Endodermal cell (in vitro differentiated cells): ENCODE results near the gene WNK1. TPM values are rescaled to one million over a fixed set of nuclear protein-coding genes. Genes with fewer than 3 reads are reported as not detected.

Source experiments
- DNase-seq: peaks from one replicate; pipeline ENCODE4 v3.0.0-alpha.2; 2017
- H3K27ac ChIP-seq: 2 replicates; pipeline ENCODE4 v1.5.1; 2013; ENCODE audit warnings: mild to moderate bottlenecking, low read depth, low read length, moderate library complexity
- H3K27me3 ChIP-seq: 2 replicates; pipeline ENCODE4 v1.6.1; 2013; ENCODE audit warnings: mild to moderate bottlenecking, low read length, moderate library complexity; ENCODE audit not compliant: insufficient read depth, control insufficient read depth, poor library complexity, severe bottlenecking
- H3K36me3 ChIP-seq: 2 replicates; pipeline ENCODE4 v1.7.0; 2013; ENCODE audit warnings: mild to moderate bottlenecking, low read length, moderate library complexity; ENCODE audit not compliant: control insufficient read depth, insufficient read depth
- H3K4me1 ChIP-seq: one replicate; pipeline ENCODE4 v1.7.0; 2013; ENCODE audit warnings: low read length; ENCODE audit not compliant: control insufficient read depth, insufficient read depth
- H3K4me3 ChIP-seq: 2 replicates; pipeline ENCODE4 v1.5.1; 2013; ENCODE audit warnings: mild to moderate bottlenecking, low read length, moderate library complexity
- H3K9ac ChIP-seq: 2 replicates; pipeline ENCODE4 v1.6.1; 2013; ENCODE audit warnings: mild to moderate bottlenecking, low read length, moderate library complexity; ENCODE audit not compliant: poor library complexity, severe bottlenecking; ENCODE audit errors: extremely low read depth
- H3K9me3 ChIP-seq: 2 replicates; pipeline ENCODE4 v1.6.1; 2013; ENCODE audit warnings: mild to moderate bottlenecking, low read length, moderate library complexity; ENCODE audit not compliant: control insufficient read depth
- H3K27ac Mint-ChIP-seq: 2 replicates; pipeline ENCODE4 v1.8.0; 2020; ENCODE audit warnings: mixed read lengths
- H3K27me3 Mint-ChIP-seq: 2 replicates; pipeline ENCODE4 v1.8.0; 2021; ENCODE audit warnings: mild to moderate bottlenecking, mixed read lengths; ENCODE audit not compliant: insufficient read depth
- H3K36me3 Mint-ChIP-seq: 2 replicates; pipeline ENCODE4 v1.8.0; 2020; ENCODE audit warnings: low read depth, mixed read lengths
- H3K4me1 Mint-ChIP-seq: 2 replicates; pipeline ENCODE4 v1.8.0; 2020; ENCODE audit warnings: mixed read lengths
- H3K4me3 Mint-ChIP-seq: 2 replicates; pipeline ENCODE4 v1.8.0; 2020; ENCODE audit warnings: mild to moderate bottlenecking, moderate library complexity, mixed read lengths
- H3K9me3 Mint-ChIP-seq: 2 replicates; pipeline ENCODE4 v1.8.0; 2020; ENCODE audit warnings: mild to moderate bottlenecking, mixed read lengths
- WGBS, 2 experiments: methylation state at CpG; one replicate each; pipeline versions ENCODE4 v1.1.5 to v1.1.7; 2013; ENCODE audit warnings: missing lambda C conversion rate in 2 of 2, mixed read lengths in 1 of 2; ENCODE audit not compliant: insufficient coverage in 1 of 2, insufficient read length in 1 of 2; 5-methylcytosine and 5-hydroxymethylcytosine counted together
- total RNA-seq, 2 donors: library from RNA; stranded (reverse); fragmentation: NEBNext Ultra II Directional in 1 of 2; extraction: Animal tissue kit (Norgen Biotek cat#: 25700) in 1 of 2; gene quantifications; 2 replicates in 1 of 2; 3 replicates in 1 of 2; pipeline ENCODE4 v1.2.1, GENCODE V29; 2021
- TF ChIP-seq, protein P1 (sequence below): fragments of 200-600 bp; sonication (generic); conservative IDR thresholded peaks from 2 replicates; pipeline ENCODE4 v1.5.0; 2021; ENCODE audit warnings: antibody characterized with exemption, mild to moderate bottlenecking

WNK1 gene
- total RNA-seq, 2 donors from 2014 or later, result 199 to 412 TPM

DNA sequence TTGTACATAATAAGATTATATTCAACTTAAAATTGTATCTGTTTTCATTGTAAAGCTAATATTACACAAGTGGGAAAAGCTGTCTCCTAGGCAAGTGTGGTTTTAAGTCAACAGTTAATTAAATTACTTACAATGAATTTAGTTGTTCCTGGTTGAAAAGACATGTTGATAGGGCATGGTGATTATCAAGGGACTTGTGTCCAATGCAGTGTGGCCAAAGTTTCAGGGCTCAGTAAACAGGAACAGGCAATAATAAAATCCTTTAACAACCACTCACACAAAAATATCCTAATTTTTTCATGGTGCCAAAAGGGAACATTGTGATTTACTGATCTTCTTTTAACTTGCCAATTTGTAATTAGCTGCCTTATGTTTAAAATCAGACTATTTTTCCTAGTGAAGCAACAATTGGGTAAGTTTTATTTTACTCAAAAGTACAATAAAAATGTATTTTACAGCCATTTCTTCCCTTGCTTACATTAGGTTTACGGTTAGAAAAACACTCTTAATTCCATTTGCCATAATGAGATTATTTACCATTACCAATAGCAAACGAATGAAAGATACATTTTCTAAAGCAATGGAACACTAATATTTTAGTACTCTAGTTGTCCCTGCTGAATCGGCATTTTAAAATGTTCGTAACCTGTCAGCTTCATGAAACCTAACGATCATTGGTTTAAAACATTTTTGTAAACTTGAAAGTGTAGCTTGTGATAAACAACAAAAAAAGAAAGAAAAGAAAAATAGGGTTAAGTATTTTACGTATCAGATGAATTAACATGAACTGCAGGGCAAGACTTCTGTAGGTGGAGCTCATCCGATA lies 1.8 kb upstream of the WNK1 start:
- H3K9me3 ChIP-seq, result no peaks in the 10 kb centered on the region
- no peaks in the 10 kb centered on the region for H3K36me3 ChIP-seq
- WGBS, 2 experiments, result 38 to 44% methylated on average over 5 to 7 of the region's 7 CpGs
- Mint-ChIP-seq H3K4me3 (no peak overlapping the region), H3K27ac (no peak overlapping the region), H3K36me3 (peaks cover 8% of the 10 kb centered on the region), H3K4me1 (peaks cover 16% of the 10 kb centered on the region), H3K27me3 (no peaks in the 10 kb centered on the region), H3K9me3 (no peaks in the 10 kb centered on the region)
- H3K27me3 ChIP-seq, result no peaks in the 10 kb centered on the region
- no peak for DNase-seq
- TF ChIP-seq, protein P1, sequence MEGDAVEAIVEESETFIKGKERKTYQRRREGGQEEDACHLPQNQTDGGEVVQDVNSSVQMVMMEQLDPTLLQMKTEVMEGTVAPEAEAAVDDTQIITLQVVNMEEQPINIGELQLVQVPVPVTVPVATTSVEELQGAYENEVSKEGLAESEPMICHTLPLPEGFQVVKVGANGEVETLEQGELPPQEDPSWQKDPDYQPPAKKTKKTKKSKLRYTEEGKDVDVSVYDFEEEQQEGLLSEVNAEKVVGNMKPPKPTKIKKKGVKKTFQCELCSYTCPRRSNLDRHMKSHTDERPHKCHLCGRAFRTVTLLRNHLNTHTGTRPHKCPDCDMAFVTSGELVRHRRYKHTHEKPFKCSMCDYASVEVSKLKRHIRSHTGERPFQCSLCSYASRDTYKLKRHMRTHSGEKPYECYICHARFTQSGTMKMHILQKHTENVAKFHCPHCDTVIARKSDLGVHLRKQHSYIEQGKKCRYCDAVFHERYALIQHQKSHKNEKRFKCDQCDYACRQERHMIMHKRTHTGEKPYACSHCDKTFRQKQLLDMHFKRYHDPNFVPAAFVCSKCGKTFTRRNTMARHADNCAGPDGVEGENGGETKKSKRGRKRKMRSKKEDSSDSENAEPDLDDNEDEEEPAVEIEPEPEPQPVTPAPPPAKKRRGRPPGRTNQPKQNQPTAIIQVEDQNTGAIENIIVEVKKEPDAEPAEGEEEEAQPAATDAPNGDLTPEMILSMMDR, result no peak
- H3K9ac ChIP-seq, result no peak overlapping the region
- peaks cover 11% of the 10 kb centered on the region for H3K4me1 ChIP-seq
- H3K4me3 ChIP-seq, result peak overlapping the region; percentile 75
- peak overlapping the region; percentile 91 for H3K27ac ChIP-seq

DNA sequence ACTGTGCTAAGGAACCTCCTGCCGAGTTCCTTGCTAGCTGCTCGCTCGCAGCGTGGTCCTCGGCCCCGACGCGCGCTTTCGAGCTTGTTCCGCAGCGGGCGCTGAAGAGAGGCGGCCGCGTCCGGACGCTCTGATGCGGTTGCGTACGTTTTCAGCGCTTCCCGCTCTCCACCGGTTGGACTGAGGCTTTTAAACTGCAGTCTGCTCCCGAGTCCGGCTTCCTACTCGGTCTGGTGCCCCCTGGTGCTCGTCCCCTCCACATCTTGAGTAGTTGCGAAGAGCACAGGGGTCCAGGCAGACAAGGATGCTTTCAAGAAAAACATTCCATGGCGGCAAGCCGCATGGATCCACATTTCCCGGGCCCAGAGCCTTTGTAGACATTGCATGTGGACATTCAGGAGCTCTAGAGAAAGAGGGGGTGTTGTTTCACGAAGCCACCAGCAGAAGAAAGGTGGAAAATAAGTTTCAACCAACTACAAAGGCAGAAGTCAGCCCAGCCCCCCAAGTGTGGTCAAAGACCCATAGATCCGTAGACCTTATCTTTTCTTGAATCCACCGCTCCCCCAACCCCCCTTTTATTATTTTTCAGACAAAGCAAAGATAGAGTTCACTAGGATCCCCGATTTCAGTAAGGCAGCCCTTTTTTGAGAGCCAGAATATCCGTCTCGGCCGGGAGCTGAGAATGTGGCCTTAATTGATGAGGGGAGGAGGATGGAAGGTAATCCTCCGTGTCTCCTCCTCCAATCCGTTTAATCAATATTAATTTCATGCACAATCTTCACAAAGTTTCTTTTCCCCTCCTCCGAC lies 984 bp upstream of the WNK1 start:
- H3K9ac ChIP-seq, result peak overlapping the region; percentile 12
- Mint-ChIP-seq H3K36me3 (peaks cover 16% of the 10 kb centered on the region), H3K27ac (no peak overlapping the region), H3K4me1 (peaks cover 24% of the 10 kb centered on the region), H3K4me3 (no peak overlapping the region), H3K27me3 (no peaks in the 10 kb centered on the region), H3K9me3 (no peaks in the 10 kb centered on the region)
- TF ChIP-seq, protein P1, result peak; percentile 99
- H3K27me3 ChIP-seq, result no peaks in the 10 kb centered on the region
- DNase-seq, result peak; percentile 99
- peak overlapping the region; percentile 76 for H3K4me3 ChIP-seq
- H3K36me3 ChIP-seq, result peaks cover 5% of the 10 kb centered on the region
- H3K9me3 ChIP-seq, result no peaks in the 10 kb centered on the region
- WGBS, 2 experiments, result 1 to 3% methylated on average over 25 to 42 of the region's 42 CpGs
- peak overlapping the region; percentile 91 for H3K27ac ChIP-seq
- peaks cover 11% of the 10 kb centered on the region for H3K4me1 ChIP-seq

DNA sequence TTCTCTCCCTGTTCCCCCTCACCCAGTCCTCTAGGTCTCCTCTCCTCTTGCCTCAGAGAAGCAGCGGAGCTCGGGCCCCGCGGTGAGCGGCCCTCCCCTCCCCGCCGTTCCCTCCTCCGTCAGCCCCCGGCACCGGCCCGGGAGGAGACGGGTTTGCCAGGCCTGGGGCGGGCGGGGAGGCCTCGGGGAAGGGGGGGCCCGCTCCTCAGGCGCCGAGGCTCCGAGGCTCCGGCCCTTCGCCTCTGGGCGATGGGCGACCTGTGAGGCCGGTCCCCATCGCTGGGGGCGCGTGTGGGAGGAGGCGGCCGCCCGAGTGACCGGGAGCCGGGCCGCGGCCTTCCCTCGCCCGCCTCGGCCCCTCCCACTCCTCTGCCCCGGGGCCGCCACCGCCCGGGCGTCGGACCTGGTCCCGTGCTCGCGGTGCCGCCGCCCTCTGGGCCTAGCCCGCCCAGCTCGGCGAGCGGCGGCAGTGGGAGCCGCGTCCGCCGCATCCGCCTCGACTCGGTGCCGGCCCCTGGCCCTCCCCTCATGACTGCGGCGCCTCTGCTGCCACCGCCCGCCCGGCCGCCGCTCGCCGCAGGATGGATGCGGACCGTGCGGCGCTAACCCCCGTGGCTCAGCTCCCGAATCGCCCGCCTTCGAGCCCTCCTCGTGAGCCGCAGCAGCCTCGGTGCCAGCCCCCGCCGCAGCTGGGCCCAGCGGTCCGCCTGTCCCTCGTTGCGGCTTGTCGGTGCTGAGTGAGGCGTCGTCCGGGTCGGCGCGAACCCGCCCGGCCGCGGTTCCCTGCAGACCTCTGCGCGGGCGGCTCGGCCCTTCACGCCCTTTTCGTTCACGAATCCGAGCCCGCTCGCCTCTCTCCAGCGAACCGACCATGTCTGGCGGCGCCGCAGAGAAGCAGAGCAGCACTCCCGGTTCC lies 574 bp downstream of the WNK1 start:
- Histone ChIP-seq H3K27me3 (no peaks in the 10 kb centered on the region), H3K4me3 (peak overlapping the region; percentile 99), H3K4me1 (peaks cover 11% of the 10 kb centered on the region), H3K9ac (peak overlapping the region; percentile 64), H3K9me3 (no peaks in the 10 kb centered on the region), H3K27ac (peak overlapping the region; percentile 84), H3K36me3 (peaks cover 6% of the 10 kb centered on the region)
- Mint-ChIP-seq H3K4me3 (no peak overlapping the region), H3K27me3 (no peaks in the 10 kb centered on the region), H3K4me1 (peaks cover 31% of the 10 kb centered on the region), H3K27ac (peak overlapping the region; percentile 88), H3K36me3 (peaks cover 27% of the 10 kb centered on the region), H3K9me3 (no peaks in the 10 kb centered on the region)
- WGBS, 2 experiments, result 0% methylated on average over 46 to 115 of the region's 115 CpGs
- DNase-seq, result peak; percentile 87
- TF ChIP-seq, protein P1, result peak; percentile 75
